ENCODE data around the gene SELENOO. TPM values are rescaled to one million over a fixed set of nuclear protein-coding genes. Genes with fewer than 3 reads are reported as not detected.
"Not testable (repeated sequence)": the region's sequence is repeated elsewhere in the genome, so short reads cannot be mapped to it uniquely, and the experiment has no call there.

The SELENOO gene
- total RNA-seq, 1 donor from 2014 or later: 39.0 TPM

- POLR2A ChIA-PET: interaction anchor here (4.9 kb wide), 1 partner anchor 11 kb away, joined by 72 read pairs; no protein-coding TSS in a partner anchor
- Mint-ChIP-seq H3K4me3 (peak overlapping the region; percentile 85), H3K27me3 (no peaks in the 10 kb centered on the region), H3K27ac (peak overlapping the region; percentile 35), H3K9me3 (no peaks in the 10 kb centered on the region), H3K4me1 (peaks cover 34% of the 10 kb centered on the region), H3K36me3 (ENCODE audit: low read depth) (peaks cover 35% of the 10 kb centered on the region)
- CTCF ChIA-PET: interaction anchor here (1.0 kb wide), 1 partner anchor 12 kb away, joined by 3 read pairs; no protein-coding TSS in a partner anchor
- intact Hi-C loops (cut with micrococcal nuclease): loop anchor here (10.0 kb wide), 2 partner anchors 187 to 347 kb away; partner anchors contain the start of genes IL17REL and ZBED4
- TF ChIP-seq CTCF (IDR thresholded peaks at IDR 0.05): no peak
- no peak for ATAC-seq (ENCODE audit: low read depth)
- no peak for DNase-seq
Observed at GRCh38 chr22:50202130-50202666, 1.4 kb downstream of the SELENOO start.

GRCh38 chr22:50203288-50203687 lies 2.5 kb downstream of the SELENOO start:
- H3K27ac Mint-ChIP-seq: no peak overlapping the region
- no peaks in the 10 kb centered on the region for H3K27me3 Mint-ChIP-seq
- DNase-seq: no peak
- no peak overlapping the region for H3K4me3 Mint-ChIP-seq
- POLR2A ChIA-PET: interaction anchor here (0.9 to 4.9 kb wide), 2 partner anchors 12 to 32 kb away, joined by 3 to 72 read pairs; partner anchors contain the start of gene PANX2
- intact Hi-C loops (cut with micrococcal nuclease): loop anchor here (10.0 kb wide), 2 partner anchors 188 to 348 kb away; partner anchors contain the start of genes IL17REL and ZBED4
- H3K4me1 Mint-ChIP-seq: peaks cover 42% of the 10 kb centered on the region
- peaks cover 39% of the 10 kb centered on the region for H3K36me3 Mint-ChIP-seq (ENCODE audit: low read depth)
- no peak for TF ChIP-seq CTCF (IDR thresholded peaks at IDR 0.05)
- H3K9me3 Mint-ChIP-seq: no peaks in the 10 kb centered on the region
- CTCF ChIA-PET: no interaction called here
- no peak for ATAC-seq (ENCODE audit: low read depth)

- H3K27ac Mint-ChIP-seq: no peak overlapping the region
- H3K36me3 Mint-ChIP-seq (ENCODE audit: low read depth): peaks cover 39% of the 10 kb centered on the region
- ChIA-PET CTCF (no interaction called here), POLR2A (interaction anchor here (5.0 kb wide), 1 partner anchor 13 kb away, joined by 55 read pairs; no protein-coding TSS in a partner anchor)
- ATAC-seq (ENCODE audit: low read depth): no peak
- intact Hi-C loops (cut with micrococcal nuclease): loop anchor here (10.0 kb wide), 2 partner anchors 190 to 350 kb away; partner anchors contain the start of genes IL17REL and ZBED4
- DNase-seq: no peak
- no peaks in the 10 kb centered on the region for H3K9me3 Mint-ChIP-seq
- no peaks in the 10 kb centered on the region for H3K27me3 Mint-ChIP-seq
- no peak for TF ChIP-seq CTCF (IDR thresholded peaks at IDR 0.05)
- no peak overlapping the region for H3K4me3 Mint-ChIP-seq
- H3K4me1 Mint-ChIP-seq: peaks cover 40% of the 10 kb centered on the region
Observed at GRCh38 chr22:50204571-50204970, 3.8 kb downstream of the SELENOO start.

- POLR2A ChIA-PET: interaction anchor here (5.0 kb wide), 1 partner anchor 14 kb away, joined by 55 read pairs; no protein-coding TSS in a partner anchor
- H3K9me3 Mint-ChIP-seq; DNase-seq; H3K4me3 Mint-ChIP-seq; H3K27me3 Mint-ChIP-seq; ATAC-seq (ENCODE audit: low read depth); H3K27ac Mint-ChIP-seq; CTCF ChIA-PET: not testable (repeated sequence)
- Mint-ChIP-seq H3K36me3 (ENCODE audit: low read depth) (peaks cover 43% of the 10 kb centered on the region), H3K4me1 (peaks cover 39% of the 10 kb centered on the region)
- intact Hi-C loops (cut with micrococcal nuclease): loop anchor here (5.0 to 10.0 kb wide), 3 partner anchors 173 to 350 kb away; partner anchors contain the start of genes IL17REL and ZBED4
Observed at GRCh38 chr22:50204998-50205397, 4.2 kb downstream of the SELENOO start.

- POLR2A ChIA-PET: interaction anchor here (3.1 to 5.0 kb wide), 3 partner anchors 10 to 19 kb away, joined by 12 to 55 read pairs (median 20); no protein-coding TSS in a partner anchor
- peaks cover 39% of the 10 kb centered on the region for H3K4me1 Mint-ChIP-seq
- CTCF ChIA-PET: interaction anchor here (1.1 to 4.0 kb wide), 5 partner anchors 14 to 276 kb away, joined by 3 to 39 read pairs (median 3); no protein-coding TSS in a partner anchor
- no peaks in the 10 kb centered on the region for H3K27me3 Mint-ChIP-seq
- TF ChIP-seq CTCF (IDR thresholded peaks at IDR 0.05): no peak
- peaks cover 50% of the 10 kb centered on the region for H3K36me3 Mint-ChIP-seq (ENCODE audit: low read depth)
- no peak overlapping the region for H3K27ac Mint-ChIP-seq
- H3K4me3 Mint-ChIP-seq: no peak overlapping the region
- no peaks in the 10 kb centered on the region for H3K9me3 Mint-ChIP-seq
- intact Hi-C loops (cut with micrococcal nuclease): loop anchor here (5.0 to 10.0 kb wide), 3 partner anchors 174 to 351 kb away; partner anchors contain the start of genes IL17REL and ZBED4
- ATAC-seq (ENCODE audit: low read depth) (no peak), DNase-seq (no peak)
Observed at GRCh38 chr22:50205781-50206569, 5.2 kb downstream of the SELENOO start.

Data from activated B cell treated with CpG ODN at 0.5 μM for 24 hours (primary cell).